Stimulated activated CD4-positive, alpha-beta T cell treated with anti-CD3 and anti-CD28 coated beads, Interleukin-1b, Interleukin-23, amount 100 ng/mL, for 48 hours (primary cell): Measurements from ENCODE around the gene UCHL3.

ENCODE experiments used
- DNase-seq: peaks from one replicate; pipeline ENCODE4 v3.0.0-alpha.2; 2020

The UCHL3 gene

GRCh38 chr13:75550159-75550567 is 572 bp downstream of the UCHL3 start:
- peak; percentile 34 for DNase-seq

GRCh38 chr13:75554464-75554863 is 4.9 kb downstream of the UCHL3 start:
- DNase-seq: no peak

GRCh38 chr13:75554981-75555380 is 5.4 kb downstream of the UCHL3 start:
- DNase-seq: peak; percentile 17

GRCh38 chr13:75555836-75556235 is 6.2 kb downstream of the UCHL3 start:
- no peak for DNase-seq

GRCh38 chr13:75556961-75557360 is 7.4 kb downstream of the UCHL3 start:
- DNase-seq: no peak

GRCh38 chr13:75558145-75558840 is 8.7 kb downstream of the UCHL3 start:
- DNase-seq: no peak

GRCh38 chr13:75566658-75567057 is 17.1 kb downstream of the UCHL3 start:
- no peak for DNase-seq

GRCh38 chr13:75569576-75569975 is 20.0 kb downstream of the UCHL3 start:
- DNase-seq: no peak

- DNase-seq: no peak
Observed at GRCh38 chr13:75579529-75579928, 29.9 kb downstream of the UCHL3 start.

- no peak for DNase-seq
Observed at GRCh38 chr13:75581874-75582640, 32.5 kb downstream of the UCHL3 start.

- no peak for DNase-seq
Observed at GRCh38 chr13:75583091-75583490, 33.5 kb downstream of the UCHL3 start.

- DNase-seq: no peak
Observed at GRCh38 chr13:75585153-75585552, 35.6 kb downstream of the UCHL3 start.

GRCh38 chr13:75587679-75588078 is 38.1 kb downstream of the UCHL3 start:
- DNase-seq: no peak

- no peak for DNase-seq
Observed at GRCh38 chr13:75596657-75597182, 47.1 kb downstream of the UCHL3 start.

- DNase-seq: no peak
Observed at GRCh38 chr13:75600371-75600770, 50.8 kb downstream of the UCHL3 start.

- no peak for DNase-seq
Observed at GRCh38 chr13:75603038-75603437, 53.4 kb downstream of the UCHL3 start.

- no peak for DNase-seq
Observed at GRCh38 chr13:75607447-75607846, 57.9 kb downstream of the UCHL3 start.

- DNase-seq: no peak
Observed at GRCh38 chr13:75610466-75610865, 60.9 kb downstream of the UCHL3 start.

GRCh38 chr13:75612354-75612753 is 62.8 kb downstream of the UCHL3 start:
- DNase-seq: no peak

- no peak for DNase-seq
Observed at GRCh38 chr13:75617230-75617629, 67.6 kb downstream of the UCHL3 start.

- no peak for DNase-seq
Observed at GRCh38 chr13:75618308-75618707, 68.7 kb downstream of the UCHL3 start.

GRCh38 chr13:75620020-75620419 is 70.4 kb downstream of the UCHL3 start:
- no peak for DNase-seq

GRCh38 chr13:75621147-75621546 is 71.6 kb downstream of the UCHL3 start:
- no peak for DNase-seq

GRCh38 chr13:75628801-75629200 is 79.2 kb downstream of the UCHL3 start:
- DNase-seq: no peak
